SU-DHL-6 (cell line): ENCODE results near the gene GNS.

Experiments used
- H2AFZ ChIP-seq: fragments of 200-600 bp; sonication (generic); 2 replicates; pipeline ENCODE4 v1.6.1; 2014; ENCODE audit warnings: low read depth, mild to moderate bottlenecking, moderate library complexity, mixed read lengths, antibody characterized with exemption, low read length; ENCODE audit not compliant: severe bottlenecking
- H3F3A ChIP-seq: fragments of 200-600 bp; shearing (Covaris generic); 2 replicates; pipeline ENCODE4 v1.6.0; 2016; ENCODE audit warnings: antibody characterized with exemption, mild to moderate bottlenecking; ENCODE audit not compliant: insufficient read depth
- H3K27ac ChIP-seq: fragments of 200-600 bp; sonication (generic); 2 replicates; pipeline ENCODE4 v1.5.1; 2016; ENCODE audit warnings: low read depth, mild to moderate bottlenecking, low read length, moderate library complexity, mixed read lengths
- H3K27me3 ChIP-seq: fragments of 200-600 bp; sonication (generic), shearing (Covaris generic); 2 replicates; pipeline ENCODE4 v1.6.0; 2014; ENCODE audit warnings: mild to moderate bottlenecking, low read length
- H3K36me3 ChIP-seq: fragments of 200-600 bp; sonication (generic); 2 replicates; pipeline ENCODE4 v1.6.1; 2014; ENCODE audit warnings: mild to moderate bottlenecking, low read length, mixed read lengths
- H3K4me2 ChIP-seq: fragments of 300-600, 200-600 bp; shearing (Covaris generic), sonication (generic); 2 replicates; pipeline ENCODE4 v1.6.0; 2014; ENCODE audit warnings: low read length, low read depth, mild to moderate bottlenecking; ENCODE audit not compliant: poor library complexity, severe bottlenecking
- H3K4me3 ChIP-seq: fragments of 200-600 bp; sonication (generic); 2 replicates; pipeline ENCODE4 v1.5.1; 2014; ENCODE audit warnings: antibody characterized with exemption, low read length, mild to moderate bottlenecking, mixed read lengths; ENCODE audit not compliant: insufficient read depth, poor library complexity, severe bottlenecking
- H3K79me2 ChIP-seq: fragments of 200-600 bp; sonication (generic); 2 replicates; pipeline ENCODE4 v1.6.1; 2014; ENCODE audit warnings: mild to moderate bottlenecking, low read length, moderate library complexity; ENCODE audit not compliant: insufficient read depth
- H3K9ac ChIP-seq: fragments of 200-600 bp; sonication (generic); 2 replicates; pipeline ENCODE4 v1.7.0; 2014; ENCODE audit warnings: mild to moderate bottlenecking, low read length
- H3K9me2 ChIP-seq: fragments of 200-600 bp; sonication (generic); replicated peaks from 2 replicates; pipeline ENCODE4 v1.6.1; 2014; ENCODE audit warnings: low read length; ENCODE audit not compliant: insufficient read depth
- H3K9me3 ChIP-seq: fragments of 200-600 bp; sonication (generic); 2 replicates; pipeline ENCODE4 v1.6.1; 2014; ENCODE audit warnings: low read length, mixed read lengths; ENCODE audit not compliant: insufficient read depth
- H4K20me1 ChIP-seq: fragments of 200-600 bp; sonication (generic); 2 replicates; pipeline ENCODE4 v1.6.1; 2014; ENCODE audit warnings: low read depth, mild to moderate bottlenecking, antibody characterized with exemption, low read length, moderate library complexity, mixed read lengths
- EZH2phosphoT487 ChIP-seq: fragments of 200-600 bp; sonication (generic), shearing (Covaris generic); conservative IDR thresholded peaks from 2 replicates; pipeline ENCODE4 v1.6.1; 2018; ENCODE audit warnings: mild to moderate bottlenecking, antibody characterized with exemption, low read length, moderate library complexity, mixed read lengths
- TF ChIP-seq, protein P1 (sequence below): fragments of 200-600 bp; sonication (generic); IDR thresholded peaks from one replicate; pipeline ENCODE4 v1.5.1; 2017; ENCODE audit warnings: antibody characterized with exemption, mild to moderate bottlenecking, low read length, moderate library complexity; ENCODE audit not compliant: insufficient read depth, poor library complexity, severe bottlenecking

GNS gene

DNA sequence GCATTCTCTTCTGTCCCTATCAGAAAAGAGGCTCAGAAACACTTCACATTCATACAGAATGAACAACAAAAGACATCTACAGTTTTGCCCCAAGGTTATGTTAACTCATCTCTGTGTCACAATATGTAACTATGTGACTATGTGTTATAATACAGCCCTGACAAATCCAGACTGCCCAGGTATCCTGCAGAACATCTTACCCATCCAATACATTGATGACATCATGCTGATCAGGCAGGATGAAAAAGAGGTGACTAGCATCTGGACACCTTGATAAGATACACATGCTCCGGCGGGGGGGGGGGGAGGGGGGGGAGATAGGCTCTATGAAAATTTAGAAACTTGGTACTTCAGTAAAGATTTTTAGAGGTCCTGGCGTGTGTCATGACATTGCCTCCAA is 8.3 kb upstream of the GNS start:
- Histone ChIP-seq H3K9me2 (no peaks in the 10 kb centered on the region), H4K20me1 (no peaks in the 10 kb centered on the region), H3K27me3 (no peaks in the 10 kb centered on the region), H3K4me2 (no peak overlapping the region), H3F3A (no peaks in the 10 kb centered on the region), H3K4me3 (no peak overlapping the region), H3K9me3 (no peaks in the 10 kb centered on the region), H3K79me2 (no peaks in the 10 kb centered on the region), H3K27ac (no peak overlapping the region), H2AFZ (no peak overlapping the region), H3K9ac (no peak overlapping the region), H3K36me3 (no peaks in the 10 kb centered on the region)
- TF ChIP-seq, protein P1, sequence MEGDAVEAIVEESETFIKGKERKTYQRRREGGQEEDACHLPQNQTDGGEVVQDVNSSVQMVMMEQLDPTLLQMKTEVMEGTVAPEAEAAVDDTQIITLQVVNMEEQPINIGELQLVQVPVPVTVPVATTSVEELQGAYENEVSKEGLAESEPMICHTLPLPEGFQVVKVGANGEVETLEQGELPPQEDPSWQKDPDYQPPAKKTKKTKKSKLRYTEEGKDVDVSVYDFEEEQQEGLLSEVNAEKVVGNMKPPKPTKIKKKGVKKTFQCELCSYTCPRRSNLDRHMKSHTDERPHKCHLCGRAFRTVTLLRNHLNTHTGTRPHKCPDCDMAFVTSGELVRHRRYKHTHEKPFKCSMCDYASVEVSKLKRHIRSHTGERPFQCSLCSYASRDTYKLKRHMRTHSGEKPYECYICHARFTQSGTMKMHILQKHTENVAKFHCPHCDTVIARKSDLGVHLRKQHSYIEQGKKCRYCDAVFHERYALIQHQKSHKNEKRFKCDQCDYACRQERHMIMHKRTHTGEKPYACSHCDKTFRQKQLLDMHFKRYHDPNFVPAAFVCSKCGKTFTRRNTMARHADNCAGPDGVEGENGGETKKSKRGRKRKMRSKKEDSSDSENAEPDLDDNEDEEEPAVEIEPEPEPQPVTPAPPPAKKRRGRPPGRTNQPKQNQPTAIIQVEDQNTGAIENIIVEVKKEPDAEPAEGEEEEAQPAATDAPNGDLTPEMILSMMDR: no peak
- TF ChIP-seq EZH2phosphoT487: no peak

DNA sequence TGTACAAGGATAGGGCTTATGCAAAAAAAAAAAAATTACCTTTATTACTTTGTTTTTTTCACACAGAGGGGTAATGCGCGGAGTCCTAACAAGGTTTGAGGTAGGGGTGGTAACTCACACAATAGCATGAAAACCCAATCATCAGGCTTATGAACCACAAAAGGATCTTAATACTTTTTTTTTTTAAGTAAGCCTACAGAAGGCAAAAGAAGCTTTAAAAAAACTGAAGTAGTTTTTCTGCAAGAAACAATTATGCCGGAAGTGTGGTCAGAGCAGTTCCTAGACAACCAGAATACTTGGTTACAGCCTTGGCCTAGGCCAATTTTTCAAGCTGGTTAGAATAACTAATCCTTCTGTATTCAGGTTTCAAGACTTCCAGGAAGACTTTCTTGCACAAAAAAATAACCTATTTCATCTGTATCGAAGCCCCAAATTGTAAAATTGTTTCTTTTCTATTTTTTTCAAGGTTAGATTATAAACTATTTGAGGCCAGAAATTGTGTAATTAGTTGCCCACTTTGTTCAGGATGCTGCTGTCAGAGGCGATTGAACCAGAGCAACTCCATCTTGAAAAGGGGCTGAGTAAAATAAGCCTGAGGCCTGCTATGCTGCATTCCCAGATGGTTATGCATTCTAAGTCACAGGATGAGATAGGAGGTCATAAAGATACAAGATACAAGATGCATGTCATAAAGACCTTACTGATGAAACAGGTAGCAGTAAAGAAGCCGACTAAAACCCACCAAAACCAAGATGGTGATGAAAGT is 1.8 kb upstream of the GNS start:
- H3K4me2 ChIP-seq: no peak overlapping the region
- no peak overlapping the region for H3K9ac ChIP-seq
- no peak overlapping the region for H3K4me3 ChIP-seq
- no peak for TF ChIP-seq EZH2phosphoT487
- TF ChIP-seq, protein P1: no peak
- H4K20me1 ChIP-seq: no peaks in the 10 kb centered on the region
- H3K36me3 ChIP-seq: no peaks in the 10 kb centered on the region
- no peaks in the 10 kb centered on the region for H3K79me2 ChIP-seq
- H2AFZ ChIP-seq: no peak overlapping the region
- H3K9me3 ChIP-seq: no peaks in the 10 kb centered on the region
- H3K27ac ChIP-seq: no peak overlapping the region
- H3F3A ChIP-seq: peaks cover 10% of the 10 kb centered on the region
- no peaks in the 10 kb centered on the region for H3K9me2 ChIP-seq
- no peaks in the 10 kb centered on the region for H3K27me3 ChIP-seq

DNA sequence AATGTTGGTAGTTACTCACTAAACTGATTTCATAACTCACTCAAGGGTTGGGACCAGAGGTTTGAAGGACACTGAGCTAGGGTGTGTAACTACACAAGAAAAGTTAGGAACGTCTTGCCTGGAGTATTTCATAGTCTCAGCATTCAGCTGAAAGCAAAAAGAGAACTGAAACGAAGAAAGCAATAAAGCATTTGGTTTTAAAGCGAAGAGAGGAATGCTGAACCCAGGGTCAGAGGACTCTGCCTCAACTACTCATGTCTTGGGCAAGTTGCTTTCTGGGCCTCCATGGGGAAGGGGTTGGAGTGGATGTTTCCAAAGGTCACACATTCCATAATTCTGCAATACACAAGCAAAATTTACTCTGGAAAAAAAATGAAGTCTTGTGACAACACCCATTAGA is 1.4 kb downstream of the GNS start:
- peaks cover 10% of the 10 kb centered on the region for H3F3A ChIP-seq
- H3K9ac ChIP-seq: no peak overlapping the region
- H3K36me3 ChIP-seq: no peaks in the 10 kb centered on the region
- no peaks in the 10 kb centered on the region for H3K9me3 ChIP-seq
- no peaks in the 10 kb centered on the region for H4K20me1 ChIP-seq
- no peaks in the 10 kb centered on the region for H3K79me2 ChIP-seq
- H3K27me3 ChIP-seq: no peaks in the 10 kb centered on the region
- H3K4me3 ChIP-seq: no peak overlapping the region
- H2AFZ ChIP-seq: no peak overlapping the region
- no peak overlapping the region for H3K27ac ChIP-seq
- H3K4me2 ChIP-seq: peak overlapping the region; percentile 30
- H3K9me2 ChIP-seq: no peaks in the 10 kb centered on the region
- TF ChIP-seq, protein P1: no peak
- no peak for TF ChIP-seq EZH2phosphoT487
